Activated T-cell treated with anti-CD3 and anti-CD28 coated beads for 24 hours (primary cell): ENCODE data around the gene GPATCH1.

Experiments used
- DNase-seq: peaks from one replicate; pipeline ENCODE4 v3.0.0-alpha.2; 2020; ENCODE audit warnings: low read depth

GPATCH1 gene

GRCh38 chr19:33063356-33063752 lies 17.6 kb upstream of the GPATCH1 start:
- DNase-seq, result no peak

DNA sequence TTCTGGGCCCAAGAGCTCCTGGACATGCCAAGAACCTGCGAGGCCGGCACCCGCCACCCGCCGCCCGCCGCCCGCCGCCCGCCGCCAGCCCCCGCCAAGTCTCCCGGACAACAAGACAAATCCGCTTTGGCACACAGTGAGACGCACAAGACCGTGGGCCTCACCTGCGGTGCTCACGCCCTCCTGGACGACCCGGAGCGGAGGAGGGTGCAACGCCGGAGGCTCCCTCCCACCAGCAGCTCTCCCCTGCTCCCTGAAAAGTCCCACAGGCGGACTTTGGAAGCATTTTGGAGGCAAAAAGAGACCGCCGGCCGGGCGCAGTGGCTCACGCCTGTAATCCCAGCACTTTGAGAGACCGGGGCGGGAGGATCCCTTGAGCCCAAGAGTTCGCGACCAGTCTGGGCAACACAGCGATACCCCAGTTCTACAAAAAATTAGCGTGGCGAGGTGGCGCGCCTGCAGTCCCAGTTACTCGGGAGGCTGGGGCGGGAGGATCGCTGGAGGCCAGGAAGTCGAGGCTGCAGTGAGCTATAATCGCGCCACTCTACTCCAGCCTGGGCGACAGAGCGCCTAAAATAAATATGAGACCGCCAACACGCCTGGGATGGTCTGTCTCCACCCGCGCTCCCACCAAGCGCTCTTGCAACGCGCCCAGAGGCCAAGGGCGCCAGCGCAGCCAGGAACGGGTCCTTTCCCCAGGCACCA lies 17.1 kb upstream of the GPATCH1 start:
- DNase-seq, result no peak

- peak; percentile 7 for DNase-seq
Measured at GRCh38 chr19:33064458-33064791, 16.6 kb upstream of the GPATCH1 start.

GRCh38 chr19:33064792-33065550 lies 16.0 kb upstream of the GPATCH1 start, which contains the start of gene RHPN2:
Gene RHPN2 (minus strand): TSS chr19:33064888. CDS start chr19:33064852, 36 bp downstream.
- peak; percentile 66 for DNase-seq

DNA sequence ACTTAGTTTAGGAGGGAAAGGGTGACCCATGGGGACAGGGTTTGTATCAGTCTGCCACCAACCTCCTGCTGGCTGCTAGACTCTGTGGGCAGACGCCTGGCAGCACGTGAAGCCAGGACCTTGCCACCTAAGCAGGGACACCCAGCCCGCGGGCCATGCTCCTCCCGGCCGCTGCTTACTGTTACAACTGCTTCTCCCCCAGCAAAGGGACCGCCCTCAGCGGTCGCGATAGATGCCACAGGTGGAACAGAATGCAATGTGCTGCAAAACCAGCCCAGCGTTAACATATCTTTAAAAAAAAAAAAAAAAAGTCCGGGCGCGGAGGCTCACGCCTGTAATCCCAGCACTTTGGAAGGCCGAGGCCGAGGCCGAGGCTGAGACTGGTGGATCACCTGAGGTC lies 14.4 kb upstream of the GPATCH1 start:
- DNase-seq, result no peak

DNA sequence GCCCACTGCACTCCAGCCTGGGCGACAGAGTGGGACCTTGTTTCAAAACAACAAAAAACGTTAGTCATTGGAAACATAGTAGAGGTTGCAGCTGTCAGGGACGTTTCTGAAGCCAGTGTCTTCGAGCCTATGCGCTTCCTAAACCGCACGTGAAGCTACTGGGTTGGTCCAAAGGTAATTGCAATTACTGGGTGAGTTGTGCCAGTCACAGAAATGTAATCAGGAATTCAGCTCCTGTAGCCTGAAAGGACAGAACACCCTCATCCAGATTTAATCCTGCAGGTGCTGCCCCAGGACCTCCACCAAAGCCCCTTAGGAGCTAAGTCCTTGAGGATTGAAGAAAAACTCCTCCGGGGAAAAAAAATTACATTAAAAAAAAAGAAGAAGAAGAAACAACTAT lies 13.9 kb upstream of the GPATCH1 start:
- DNase-seq, result no peak

- no peak for DNase-seq
Measured at GRCh38 chr19:33071887-33072286, 9.1 kb upstream of the GPATCH1 start.

- no peak for DNase-seq
Measured at GRCh38 chr19:33075519-33075918, 5.5 kb upstream of the GPATCH1 start.

DNA sequence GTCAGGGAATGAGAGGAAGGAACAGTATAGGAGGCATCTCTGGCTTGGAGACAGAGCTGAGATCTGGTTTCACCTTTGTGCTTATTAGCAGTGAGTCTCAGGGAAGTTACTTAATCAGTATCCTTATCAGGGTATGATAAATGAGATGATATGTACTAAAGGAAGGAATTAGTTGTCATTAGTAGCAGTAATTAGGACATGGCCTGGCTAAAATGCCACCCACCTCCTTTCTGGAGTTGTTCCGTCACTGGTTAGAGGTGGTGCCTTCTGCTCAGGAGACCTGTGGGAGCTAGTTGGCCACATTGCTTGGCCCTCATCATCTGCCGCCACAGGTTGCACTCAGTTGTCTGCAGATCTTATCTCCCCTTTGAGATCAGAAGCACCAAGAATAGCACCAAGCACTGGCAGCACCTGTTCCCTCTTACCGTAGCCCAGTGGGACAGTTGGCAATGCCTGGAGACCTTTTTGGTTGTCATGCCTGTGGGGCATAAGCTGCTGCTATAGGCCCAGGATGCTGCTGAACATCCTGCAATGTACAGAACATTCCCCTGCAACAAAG lies 4.7 kb downstream of the GPATCH1 start:
- DNase-seq, result no peak

DNA sequence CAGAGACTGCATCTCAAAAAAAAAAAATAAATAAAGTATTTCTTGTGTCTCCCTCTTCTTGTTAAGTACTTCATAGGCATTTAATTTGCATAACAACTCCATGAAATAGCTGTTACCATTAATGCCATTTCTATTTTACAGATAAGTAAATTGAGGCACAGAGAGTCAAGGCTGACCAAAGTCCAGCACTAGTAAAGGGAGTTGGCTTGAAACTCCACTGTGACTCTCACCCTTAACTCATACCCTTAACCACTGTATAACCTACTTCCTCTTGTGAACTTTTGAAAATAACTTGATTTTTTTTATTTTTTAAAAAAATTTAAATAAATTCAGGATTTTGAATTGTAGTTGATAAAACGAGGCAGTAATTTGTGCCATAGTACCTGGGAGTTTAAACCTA lies 6.0 kb downstream of the GPATCH1 start:
- DNase-seq, result no peak

GRCh38 chr19:33089010-33089409 lies 8.0 kb downstream of the GPATCH1 start:
- DNase-seq, result no peak

- DNase-seq, result no peak
Measured at GRCh38 chr19:33090179-33090578, 9.2 kb downstream of the GPATCH1 start.

GRCh38 chr19:33093420-33094210 lies 12.6 kb downstream of the GPATCH1 start:
- no peak for DNase-seq

DNA sequence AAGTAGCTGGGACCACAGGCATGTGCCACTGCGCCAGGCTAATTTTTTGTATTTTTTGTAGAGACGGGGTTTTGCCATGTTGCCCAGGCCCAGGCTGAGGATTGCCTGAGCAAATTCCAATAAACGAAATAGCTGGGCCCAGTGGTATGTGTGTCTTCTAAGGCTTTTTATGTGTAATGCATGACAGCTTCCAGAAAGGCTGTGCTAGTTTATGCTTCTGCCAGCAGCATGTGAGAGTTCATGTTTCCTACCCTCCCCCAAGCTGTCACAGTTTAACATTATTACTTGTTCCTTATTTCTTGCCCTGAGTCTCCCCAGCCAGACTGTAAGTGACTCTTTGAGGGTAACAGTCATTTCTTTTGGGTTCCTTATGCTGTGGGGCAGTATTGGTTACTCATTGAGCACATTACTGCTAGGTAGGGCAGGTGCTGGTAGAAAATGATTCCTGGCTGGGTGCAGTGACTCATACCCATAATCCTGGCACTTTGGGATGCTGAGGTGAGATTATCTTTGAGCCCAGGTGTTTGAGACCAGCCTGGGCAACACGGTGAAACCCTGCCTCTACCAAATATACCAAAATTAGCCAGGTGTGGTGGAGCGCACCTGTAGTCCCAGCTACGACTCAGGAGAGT lies 13.6 kb downstream of the GPATCH1 start:
- DNase-seq, result no peak

DNA sequence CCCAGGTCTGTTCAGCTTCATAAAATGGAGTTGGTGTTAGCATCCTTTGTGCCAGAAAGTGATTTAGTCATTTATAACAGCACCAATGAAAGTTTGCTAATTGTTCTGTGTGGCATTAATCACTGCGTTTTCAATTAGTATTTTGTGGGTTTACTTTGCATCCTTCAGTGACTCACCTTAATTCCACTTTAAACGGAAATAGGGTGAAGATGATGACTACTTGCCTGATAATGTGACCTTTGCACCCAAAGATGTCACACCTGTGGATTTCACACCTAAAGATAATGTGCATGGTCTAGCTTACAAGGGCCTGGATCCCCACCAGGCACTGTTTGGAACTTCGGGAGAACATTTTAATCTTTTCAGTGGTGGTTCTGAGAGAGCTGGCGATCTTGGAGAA lies 15.0 kb downstream of the GPATCH1 start:
- no peak for DNase-seq

DNA sequence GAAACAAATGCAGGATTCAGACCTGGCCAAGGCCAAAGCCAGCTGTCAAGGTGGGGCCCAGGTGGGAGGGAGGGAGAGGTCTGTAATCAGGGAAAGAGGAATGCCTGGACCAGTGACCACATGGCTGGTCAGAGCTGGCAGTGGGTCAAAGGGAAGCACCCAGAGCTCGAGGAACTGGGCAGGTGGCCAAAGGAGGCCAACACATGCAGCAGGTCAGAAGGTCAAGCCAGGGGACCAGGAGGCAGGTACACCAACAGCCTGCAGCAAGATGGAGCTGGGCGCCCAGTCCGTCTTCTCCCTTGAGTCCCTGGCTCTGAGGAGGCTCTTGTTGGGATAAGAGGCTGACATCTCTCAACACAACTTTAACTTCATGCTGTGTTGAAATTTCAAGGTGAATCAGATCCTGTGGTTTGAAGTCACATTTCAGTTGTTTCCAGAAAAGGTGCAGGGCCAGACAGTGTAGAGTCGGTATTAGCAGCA lies 17.1 kb downstream of the GPATCH1 start:
- no peak for DNase-seq

DNA sequence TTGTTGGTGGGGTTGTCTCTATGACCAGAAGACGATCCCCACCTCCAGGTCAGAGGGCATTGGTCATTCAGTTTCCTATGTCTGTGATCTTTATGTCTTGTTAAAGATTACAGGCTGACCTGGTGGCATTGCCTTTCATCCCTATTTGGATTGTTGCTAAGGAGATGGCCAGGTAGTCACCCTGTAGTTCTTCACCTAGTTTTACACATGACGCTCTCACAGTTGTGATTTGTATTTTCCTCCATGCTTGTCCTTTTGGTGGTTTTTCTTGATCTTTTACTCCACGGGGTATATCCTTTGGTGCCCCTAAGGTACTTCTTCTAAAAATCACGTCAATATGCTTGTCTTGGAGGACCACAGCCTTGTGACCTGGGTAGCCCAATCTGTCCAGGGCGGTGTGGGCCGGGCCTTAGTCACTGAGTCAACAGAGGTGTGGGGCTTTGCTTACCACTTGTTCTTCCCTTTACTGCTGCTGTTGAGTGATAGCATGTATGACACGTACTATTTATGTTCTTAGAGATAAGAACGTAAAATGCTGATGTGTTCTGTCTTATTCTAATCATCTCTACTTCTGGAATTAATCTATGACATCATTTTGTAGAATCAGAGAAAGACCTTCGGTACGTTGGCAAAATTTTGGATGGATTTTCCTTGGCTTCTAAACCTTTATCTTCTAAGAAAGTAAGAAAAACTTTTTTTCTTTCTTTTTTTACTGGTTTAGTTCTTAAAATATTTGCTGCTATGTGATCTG lies 20.1 kb downstream of the GPATCH1 start:
- DNase-seq, result no peak

DNA sequence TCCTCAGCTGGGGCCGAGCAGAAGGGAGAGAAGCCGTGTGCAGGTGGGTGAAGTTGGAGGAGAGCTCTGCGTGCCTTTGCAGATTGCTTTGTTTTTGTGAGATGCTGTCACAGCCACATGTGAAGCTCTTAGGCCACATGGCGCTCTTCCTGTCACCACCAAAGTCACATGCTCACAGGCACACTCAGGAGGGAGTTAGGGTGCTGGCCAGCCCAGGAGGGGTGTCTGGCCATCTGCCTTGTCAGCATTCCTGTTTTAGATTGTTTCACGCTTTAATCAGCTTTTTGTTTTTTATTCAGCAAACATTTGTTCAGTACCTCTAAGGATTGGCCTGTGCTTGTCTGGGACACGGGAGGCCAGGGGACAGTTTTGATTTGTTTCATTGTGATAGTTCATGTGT lies 21.9 kb downstream of the GPATCH1 start:
- no peak for DNase-seq

- DNase-seq, result no peak
Measured at GRCh38 chr19:33108161-33108560, 27.2 kb downstream of the GPATCH1 start.

- DNase-seq, result no peak
Measured at GRCh38 chr19:33110137-33110910, 29.3 kb downstream of the GPATCH1 start.
